ENCODE results near the gene TSPEAR. TPM values are rescaled to one million over a fixed set of nuclear protein-coding genes. Genes with fewer than 3 reads are reported as not detected.

Gene TSPEAR
- total RNA-seq, 1 donor from 2014 or later = not detected

DNA sequence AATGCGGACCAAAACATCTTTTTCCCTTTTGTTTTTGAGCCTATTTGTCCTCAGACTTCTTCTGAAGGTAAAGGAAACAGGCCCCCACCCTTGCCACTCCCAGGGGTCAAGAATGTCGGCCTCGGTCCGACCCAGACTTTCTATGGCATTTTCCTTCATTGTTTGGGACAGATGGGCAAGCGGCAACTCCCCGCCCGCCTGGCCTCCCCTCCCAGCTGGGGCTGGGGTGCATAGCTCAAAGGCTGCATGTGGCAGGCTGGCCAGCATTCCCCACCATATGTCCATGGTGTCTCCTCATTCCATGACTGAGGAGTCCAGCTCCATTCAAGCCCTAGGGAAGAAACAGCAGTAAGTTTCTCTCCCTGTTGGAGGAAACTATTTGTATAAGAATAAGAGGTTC, 29.4 kb upstream of the TSPEAR start:
- DNase-seq = no peak

DNA sequence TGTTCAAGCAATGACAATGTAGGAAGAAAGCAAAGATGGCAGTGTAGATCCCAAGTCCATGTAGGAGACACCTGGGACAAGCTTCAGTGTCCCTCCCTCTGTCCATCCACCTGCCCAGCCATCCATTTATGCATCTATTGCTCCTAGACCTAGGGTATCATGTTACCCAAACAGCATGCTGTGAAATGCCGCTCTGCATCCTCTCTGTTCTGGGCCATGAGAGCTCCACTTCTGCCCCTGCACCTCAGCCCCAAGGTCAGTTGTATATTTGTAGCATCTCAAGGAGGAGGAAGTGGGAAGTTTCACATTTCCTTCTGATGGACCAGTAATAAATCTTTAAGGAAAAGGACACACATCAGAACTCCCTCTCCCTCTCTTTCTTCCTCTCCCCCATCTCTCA, 27.9 kb upstream of the TSPEAR start:
- DNase-seq = no peak

DNA sequence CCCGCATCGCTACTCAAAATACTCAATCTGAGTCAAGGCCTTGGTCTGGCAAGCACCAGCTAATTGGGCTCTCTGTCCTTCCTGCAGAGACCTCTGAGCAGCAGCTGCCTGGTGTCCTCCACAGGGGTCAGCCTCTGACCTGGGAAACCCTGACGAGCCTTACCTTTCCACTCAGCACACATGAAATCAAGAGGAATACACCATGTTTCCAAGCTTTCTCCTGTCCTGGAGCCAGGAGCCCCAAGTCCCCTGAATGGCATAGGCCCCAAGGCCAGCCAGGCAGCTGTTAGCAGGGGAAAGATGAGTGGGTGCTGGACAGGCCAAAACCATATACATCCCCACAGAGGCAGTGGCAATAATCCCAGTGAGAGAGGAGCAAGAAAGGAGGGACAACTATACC, 27.2 kb upstream of the TSPEAR start:
- DNase-seq = no peak

DNA sequence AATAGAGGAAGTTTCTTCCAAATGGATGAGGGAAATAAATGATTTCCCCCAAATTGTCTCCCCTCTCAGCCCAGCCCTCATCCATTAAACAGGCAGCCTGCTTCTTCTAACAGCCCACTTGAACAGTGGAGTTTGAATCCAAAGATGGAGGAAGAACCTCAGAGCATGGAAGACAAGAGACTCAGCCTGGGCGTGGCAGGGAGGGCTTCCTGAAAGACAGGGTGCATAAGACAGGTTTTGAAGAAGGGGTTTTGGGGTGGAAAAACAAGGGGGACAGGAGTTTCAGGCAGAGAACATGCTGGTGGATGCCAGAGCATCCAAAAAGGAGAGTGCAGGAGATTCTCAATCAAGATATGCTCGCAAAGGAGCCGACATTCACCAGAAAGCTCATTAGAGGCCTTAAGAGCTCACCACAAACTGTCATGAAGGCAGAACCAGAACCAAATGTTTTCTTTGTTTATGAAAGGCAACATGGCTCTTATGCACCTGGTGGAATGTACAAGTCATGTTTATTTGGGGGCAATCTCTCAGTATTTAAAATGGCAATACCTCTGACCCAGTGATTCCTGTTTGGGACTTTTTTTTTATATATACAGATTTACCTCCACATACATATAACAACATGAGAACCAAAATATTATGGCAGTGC, 26.5 kb upstream of the TSPEAR start:
- DNase-seq = no peak

DNA sequence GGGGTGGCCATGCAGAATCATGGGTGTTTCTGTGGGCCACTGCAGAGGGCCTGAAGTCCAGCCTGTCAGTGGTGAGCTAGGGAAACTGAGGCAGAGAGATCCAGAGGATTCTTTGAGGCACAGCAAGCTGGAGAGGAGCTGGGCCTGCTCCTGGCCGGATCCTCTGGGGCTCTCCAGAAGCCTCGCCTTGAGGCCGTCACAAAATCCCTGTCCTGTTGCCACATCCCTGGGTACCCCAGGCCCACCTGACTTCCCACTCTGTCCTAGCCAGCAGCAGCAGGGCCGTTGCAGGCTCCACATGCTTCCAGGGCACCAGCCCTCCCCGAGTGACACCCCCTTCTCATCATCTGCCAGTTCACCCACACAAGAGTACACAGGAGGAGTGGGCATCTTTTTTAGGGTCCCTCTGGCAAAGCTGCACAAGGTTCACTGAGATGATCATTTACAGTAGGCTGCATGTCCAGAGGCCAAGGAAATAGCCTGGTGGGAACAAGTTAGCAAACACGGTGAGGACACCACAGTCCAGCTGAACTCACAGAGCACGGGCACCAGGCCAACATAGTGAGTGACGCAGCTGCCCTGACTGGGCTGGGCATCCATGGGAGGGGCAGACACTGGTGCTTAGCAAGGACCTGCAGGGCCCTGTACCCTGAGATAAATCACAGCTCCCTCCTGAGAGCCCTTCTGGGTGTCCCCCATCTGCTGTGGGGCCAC, 25.1 kb upstream of the TSPEAR start:
- no peak for DNase-seq

DNA sequence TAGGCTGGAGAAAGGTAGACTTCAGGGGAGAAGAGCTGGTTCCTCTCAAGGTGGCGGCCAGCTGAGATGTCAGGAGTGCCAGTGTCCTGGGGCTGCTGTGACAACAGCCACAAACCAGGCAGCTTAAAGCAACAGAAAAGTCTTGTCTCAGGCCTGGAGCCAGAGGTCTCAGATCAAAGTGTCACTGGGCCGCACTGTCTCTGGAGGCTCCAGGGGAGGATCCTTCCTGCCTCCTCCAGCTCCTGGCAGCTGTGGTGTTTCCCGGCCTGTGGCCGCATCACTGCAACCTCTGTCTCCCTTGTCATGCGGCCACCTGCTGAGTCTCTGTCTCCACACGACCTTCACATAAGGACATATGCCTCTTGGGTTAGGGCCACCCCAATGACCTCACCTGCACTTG, 24.4 kb upstream of the TSPEAR start:
- DNase-seq = no peak

DNA sequence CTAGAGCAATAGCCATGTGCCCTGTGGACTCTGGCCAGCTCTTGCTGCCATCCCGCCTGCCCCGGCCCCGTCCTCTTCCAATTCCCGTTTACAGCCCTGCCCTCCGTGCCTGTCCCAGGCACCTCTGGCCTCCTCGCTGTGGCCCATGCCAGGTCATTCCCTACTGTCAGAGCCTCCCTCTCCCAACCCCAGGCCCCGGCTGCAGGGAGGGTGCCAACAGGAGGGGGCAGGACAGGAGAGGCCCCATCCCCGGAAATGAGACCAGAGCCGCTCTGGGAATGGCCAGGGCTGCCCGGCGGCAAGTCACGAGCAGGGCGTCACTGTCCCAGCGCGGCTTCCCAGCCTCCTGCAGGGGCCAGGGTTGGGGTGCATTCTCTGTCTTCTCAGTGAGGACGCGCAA, 23.5 kb upstream of the TSPEAR start:
- DNase-seq = no peak

DNA sequence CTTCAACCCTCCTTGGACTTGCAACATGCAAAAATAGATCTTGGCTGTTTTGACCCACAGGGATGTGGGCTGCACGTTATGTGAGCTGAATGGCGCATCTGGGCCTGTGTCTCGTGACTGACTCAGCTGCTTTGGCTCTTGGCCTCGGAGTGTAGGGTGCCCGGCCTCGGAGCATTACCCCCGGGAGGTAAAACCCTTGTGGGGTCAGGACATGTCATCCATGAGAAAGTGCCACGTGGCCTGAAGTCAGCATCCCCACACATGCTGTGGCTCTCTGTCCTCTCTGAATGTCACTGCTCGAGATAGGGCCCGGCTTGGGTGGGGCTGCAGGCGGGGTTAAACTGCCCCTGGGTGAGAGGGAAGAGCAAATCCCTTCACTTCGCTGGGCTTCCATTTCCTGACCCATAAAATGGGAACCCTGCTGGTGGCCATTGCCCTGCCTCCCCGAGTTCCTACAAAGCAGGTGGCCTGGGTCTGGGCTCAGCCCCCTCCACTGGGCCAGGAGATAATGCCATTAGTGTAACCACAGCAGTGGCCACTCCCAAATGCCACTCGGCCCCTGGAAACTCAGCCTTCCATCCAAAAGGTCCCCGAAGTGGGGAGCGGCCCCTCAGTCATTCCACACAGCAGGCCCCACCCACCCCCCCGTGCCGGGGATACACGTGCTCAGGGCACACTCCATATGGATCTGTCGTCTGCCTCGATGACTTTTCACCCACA, 22.8 kb upstream of the TSPEAR start:
- DNase-seq = no peak

DNA sequence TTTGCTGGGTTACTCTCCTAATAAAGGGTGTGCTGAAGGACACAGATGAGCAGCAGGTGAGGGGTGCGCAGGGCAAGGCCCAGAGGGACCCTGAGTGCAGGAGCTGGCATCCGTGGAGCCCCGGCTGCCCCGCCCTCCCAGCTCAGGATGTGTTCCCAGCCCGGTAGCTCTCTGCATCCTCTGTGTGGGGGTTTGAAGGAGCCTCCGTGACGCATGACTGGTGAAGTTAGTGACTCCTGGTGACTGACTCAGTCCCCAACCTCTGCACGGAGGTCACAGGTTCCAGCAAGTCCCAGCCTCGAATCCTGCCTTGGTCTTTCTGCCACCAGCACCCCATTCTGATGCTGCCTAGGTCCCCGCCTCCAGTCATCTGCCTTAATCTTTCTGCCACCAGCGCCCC, 21.6 kb upstream of the TSPEAR start:
- no peak for DNase-seq

DNA sequence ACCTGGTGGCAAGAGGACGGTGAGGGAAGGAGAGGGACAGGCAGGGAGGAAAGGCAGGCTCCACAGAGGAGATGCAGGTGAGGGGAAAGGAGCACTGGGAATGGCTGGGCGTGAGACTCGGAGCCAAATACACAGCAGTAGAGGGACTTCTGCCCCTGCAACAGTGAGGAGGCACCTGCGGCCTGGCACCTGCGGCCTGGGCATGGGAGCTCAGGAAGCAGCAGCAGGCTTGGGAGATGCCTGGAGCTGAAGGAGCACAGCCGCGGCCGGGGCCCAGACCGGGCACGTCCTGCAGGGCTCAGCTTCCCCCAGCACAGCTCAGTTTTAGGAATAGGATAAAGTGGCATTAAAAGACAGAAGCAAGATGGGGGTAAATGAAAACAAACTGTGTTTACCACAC, 20.9 kb upstream of the TSPEAR start:
- DNase-seq = no peak

DNA sequence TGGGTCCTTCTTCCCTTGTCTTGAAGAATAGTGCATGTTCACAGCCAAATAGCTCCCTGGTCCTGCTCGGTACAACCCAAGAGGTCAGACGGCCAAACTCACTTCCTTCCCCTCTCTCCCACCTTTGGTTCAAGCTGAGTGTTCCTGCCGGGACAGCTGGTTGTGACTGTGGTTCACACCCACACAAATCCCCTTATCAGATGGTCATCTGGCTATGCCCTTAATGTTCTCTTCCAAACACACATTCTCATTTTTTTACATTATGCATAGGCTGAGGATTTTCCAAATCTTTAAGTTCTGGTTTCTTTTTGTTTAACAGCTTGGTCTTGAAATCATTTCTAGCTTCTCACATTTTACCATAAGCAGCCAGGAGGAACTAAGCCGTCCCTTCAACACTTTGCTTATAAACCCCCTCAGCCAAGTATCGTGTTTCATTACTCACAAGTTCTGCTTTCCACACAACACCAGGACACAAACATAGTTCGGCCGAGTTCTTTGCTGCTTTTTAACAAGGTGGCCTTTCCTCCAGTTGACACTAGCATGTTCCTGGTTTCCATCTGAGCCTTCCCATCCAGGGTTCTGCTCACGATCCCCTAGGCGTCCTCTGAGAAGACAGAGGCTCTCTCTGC, 19.7 kb upstream of the TSPEAR start:
- no peak for DNase-seq

DNA sequence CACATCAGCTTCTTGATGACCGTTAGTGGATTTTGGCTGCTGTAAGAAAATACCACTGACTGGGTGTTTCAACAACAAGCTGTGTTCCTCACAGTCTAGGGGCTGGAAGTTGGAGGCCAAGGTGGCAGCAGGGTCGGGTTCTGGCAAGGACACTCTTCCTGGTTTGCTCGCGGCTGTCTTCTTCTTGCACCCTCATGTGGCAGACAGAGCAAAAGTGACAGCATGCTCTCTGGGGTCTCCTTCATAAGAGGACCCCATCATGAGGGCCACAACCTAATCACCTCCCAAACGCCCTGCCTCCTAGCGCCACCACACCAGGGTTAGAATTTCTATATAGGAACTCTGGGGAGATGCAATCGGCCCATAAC, 18.6 kb upstream of the TSPEAR start:
- no peak for DNase-seq

DNA sequence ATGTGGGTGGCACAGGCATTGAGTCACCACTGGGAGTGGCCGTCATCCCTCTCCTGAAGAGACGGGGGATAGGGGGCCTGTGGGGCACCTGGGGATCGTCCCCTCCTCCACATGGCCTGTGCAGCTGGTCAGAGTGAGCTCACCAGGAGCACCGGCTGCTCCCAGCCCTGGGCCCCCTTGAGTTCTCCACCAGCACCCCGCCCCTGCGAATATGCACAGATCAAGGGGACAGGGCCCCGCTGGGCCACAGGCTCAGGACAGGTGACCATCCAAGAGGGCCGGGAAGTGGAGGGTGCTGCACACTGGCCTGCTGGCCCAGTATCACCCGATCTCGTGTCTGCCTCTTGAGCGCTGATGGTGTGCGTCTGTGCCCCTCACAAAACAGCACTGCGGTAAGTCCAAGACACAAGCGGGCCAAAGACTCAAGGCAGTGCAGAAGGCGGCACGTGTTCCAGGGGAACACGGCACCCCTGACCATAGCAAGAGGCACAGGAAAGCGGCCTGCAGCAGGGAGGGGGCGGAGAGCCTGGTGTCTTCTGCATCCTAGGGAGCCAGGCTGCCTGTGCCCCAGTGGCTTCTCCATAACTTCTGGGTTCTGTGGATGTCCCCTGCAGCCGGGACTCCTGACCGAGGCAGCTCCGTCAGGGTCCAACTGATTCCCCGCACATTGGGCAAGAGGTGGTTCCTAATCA, 18.1 kb upstream of the TSPEAR start:
- DNase-seq = no peak

DNA sequence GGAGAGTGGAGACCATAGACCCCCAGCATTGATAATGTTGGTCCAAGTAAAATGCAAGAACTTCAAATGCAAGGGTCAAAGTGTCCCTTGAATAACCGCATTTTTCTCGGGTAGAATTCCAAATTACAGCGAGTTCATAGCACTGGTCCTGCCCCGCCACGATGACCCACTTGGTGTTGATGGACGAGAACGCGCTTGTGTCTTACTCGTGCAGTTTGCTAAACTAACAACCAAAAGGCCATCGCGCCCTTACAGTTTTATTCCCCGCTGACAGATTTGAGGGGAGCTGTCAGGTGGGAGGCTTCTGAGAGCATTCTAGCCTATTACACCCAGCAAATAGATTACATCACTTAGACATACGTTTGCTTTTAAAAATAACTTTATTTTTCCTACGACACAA, 17.3 kb upstream of the TSPEAR start:
- no peak for DNase-seq

DNA sequence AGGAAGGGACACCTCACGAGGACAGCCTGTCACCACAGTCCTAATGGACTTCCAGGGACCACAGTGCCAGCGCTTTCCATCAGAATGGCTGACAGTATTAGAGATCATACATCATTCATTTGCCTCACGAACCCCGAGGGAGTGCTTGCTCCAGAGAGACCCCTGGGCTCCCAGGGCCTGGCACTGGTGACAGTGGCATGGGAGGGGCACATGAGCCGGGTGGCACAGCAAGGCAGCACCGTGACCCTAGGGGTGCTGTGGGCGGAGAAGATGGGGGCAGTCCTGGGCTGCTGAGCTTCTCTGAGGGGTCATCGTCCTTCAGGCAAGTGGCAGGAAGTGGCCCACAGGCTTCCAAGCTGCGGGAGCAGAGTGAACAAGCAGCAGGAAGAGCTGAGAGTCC, 16.4 kb upstream of the TSPEAR start:
- no peak for DNase-seq

DNA sequence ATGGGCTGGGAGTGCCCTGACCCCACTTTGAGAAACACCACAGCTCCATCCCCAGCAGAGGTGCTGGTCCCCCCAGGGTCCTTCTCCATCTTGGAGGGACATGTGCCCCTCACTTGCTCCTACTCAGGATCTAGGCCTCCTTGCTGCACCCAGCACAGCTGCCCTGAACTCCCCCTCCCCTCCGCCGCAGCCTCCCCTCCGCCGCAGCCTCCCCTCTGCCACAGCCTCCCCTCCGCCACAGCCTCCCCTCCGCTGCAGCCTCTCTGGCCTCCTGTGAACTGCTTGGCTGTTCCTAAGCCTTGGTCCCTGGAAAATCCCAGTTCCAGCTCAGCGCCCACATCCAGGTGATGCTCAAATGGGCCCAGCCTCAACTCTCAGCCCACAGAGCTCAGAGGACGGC, 15.9 kb upstream of the TSPEAR start:
- no peak for DNase-seq

DNA sequence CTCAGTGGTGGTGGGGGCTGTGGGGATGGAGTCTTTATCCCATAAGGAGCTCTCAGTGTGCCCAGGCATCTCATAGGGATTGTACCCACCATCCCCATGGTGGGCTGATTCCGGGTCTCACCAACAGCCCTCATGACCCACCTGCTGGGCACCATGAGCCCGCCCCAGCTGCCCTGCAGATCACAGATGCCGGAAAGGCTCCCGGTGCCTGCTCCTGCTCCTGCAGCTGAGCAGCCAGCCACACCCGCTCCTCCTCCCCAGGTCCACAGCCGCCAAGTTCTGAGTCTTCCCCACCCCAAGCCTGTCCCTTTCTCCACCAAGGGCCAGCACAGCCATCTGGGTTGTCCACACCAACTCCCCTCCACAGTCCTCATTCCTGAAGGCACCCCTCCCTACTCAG, 15.5 kb upstream of the TSPEAR start:
- DNase-seq = no peak

DNA sequence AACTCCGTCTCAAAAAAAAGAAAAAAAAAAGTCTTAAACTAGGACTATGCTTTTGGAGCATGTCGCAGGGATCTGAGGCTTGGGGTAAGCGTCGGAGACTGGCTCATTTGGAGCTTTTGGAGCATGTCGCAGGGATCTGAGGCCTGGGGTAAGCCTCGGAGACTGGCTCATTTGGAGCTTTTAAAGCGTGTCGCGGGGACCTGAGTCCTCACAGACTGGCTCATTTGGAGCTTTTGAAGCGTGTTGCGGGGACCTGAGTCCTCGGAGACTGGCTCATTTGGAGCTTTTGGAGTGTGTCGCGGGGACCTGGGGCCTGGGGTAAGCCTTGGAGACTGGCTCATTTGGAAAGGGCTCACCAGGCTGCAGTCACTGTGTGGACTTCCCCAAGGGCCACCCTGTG, 13.6 kb upstream of the TSPEAR start:
- DNase-seq = no peak

DNA sequence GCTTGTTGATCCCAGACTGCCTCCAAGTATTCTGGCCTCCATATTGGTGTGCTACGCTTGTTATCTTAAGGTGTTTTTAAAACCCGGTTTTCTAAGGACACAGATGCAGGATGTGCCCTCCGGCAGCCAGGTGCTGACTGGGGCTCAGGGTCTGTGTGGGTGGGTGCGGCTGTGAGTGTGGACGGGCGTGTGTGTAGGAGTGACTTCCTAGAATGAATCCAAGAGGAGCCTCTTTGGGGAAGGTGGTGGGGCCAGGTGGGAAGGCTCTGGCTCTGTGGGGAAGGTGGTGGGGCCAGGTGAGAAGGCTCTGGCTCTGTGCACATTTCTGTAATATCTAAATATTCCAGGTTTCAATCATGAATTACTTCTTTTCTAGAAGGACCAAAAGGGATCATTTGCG, 12.8 kb upstream of the TSPEAR start:
- no peak for DNase-seq

DNA sequence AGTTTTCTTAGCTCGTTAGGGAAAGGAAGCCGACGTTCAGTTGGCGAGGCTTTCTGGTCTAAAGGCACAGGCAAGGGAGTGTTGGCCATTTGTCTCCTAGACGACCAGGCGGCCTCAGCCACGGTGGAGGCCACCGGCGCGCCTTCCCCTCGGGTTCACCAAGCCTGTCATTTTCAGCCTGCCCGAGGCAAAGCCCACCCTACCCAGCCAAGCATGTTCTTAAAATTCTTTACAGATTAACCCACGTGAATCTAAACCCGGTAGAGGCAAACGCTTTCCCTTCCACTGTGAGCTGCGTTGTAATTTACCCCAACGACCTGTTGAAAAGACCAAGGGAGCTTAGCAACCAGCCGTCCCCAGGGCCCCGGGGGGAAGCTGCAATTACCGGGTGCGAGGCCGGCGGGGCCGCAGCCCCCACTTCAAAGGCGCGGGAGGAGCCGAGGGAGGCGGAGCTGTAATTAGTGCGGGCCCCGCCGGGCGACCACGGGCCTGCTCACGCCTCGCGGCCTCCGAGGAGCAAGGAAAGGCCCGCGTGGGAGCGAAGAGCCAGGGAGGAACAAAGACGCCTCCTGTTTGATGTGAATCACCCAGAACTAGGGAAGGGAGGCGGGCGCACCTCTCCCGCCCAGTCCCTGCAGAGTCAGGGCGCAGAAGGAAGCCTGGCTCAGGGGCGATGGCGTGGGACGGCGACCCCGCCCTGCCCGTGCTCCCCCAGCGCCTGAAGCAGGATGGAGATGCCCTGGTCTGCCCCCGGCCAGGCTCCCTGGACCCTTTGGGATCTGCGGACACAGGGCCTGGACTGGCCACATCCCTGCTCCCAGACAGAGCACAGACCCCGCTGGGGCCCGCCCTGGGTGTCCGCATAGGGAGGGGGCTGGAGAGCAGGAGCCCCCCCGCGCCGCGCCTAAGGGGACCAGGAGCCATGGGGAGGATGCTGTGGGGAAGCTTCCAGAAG, 12.1 kb upstream of the TSPEAR start:
- DNase-seq = no peak

DNA sequence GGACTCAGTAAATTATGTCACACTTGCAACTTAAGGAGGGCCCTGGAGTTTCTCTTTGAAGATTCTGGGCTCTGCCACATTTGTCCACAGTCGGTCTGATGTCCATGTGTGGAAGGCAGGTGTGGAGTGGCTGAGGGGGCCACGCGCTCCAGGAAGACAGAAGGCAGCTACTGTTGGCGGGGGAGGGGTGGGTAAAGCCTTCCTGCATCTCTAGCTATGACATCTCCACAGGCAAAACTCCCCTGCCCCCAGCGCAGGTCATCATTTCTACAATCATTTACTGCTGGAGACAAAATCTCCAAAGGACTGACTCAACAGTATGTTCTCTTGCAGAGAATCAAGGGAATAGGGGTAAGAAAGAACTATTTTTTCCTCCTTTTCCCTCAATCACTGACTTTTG, 11.4 kb upstream of the TSPEAR start:
- no peak for DNase-seq

DNA sequence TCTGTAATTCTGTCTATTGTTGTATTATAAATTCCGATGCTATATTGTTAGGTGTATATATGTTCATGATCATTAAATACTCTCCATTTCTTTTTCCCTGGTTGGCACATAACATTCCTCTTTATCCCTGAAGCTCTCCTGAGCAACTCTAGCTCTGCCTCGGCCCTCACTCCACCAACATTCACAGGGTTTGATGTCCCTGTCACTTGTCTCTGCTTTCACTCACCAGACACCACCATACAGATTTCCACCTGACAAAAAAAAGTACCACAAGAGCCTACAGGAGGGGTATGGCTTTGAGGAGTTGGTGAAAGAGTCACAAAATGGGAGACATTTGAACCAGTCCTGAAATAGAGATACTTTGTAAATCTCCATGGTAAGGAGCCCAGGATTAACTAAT, 8.8 kb upstream of the TSPEAR start:
- DNase-seq = no peak

Measured in occipital lobe (tissue), 2 donors.